SK-N-MC (cell line): ENCODE results near the gene SIM1.
A peak's percentile ranks its signal among the peaks of the same experiment; 100 is the strongest.

Experiments
- DNase-seq: peaks from one replicate; pipeline ENCODE4 v3.0.0-alpha.2; 2011; ENCODE audit warnings: low read depth, low spot score
- H3K27ac ChIP-seq: fragments of 200-600 bp; sonication (generic); 2 replicates; pipeline ENCODE4 v1.5.1; 2016; ENCODE audit warnings: mixed run types
- H3K36me3 ChIP-seq: fragments of 200-600 bp; sonication (generic); 2 replicates; pipeline ENCODE4 v1.6.1; 2017; ENCODE audit warnings: antibody characterized with exemption, low read length, mixed read lengths; ENCODE audit not compliant: insufficient read depth
- H3K4me3 ChIP-seq: fragments of 200-600 bp; sonication (generic); 2 replicates; pipeline ENCODE4 v1.5.1; 2016
- H3K9ac ChIP-seq: fragments of 200-600 bp; sonication (generic); 2 replicates; pipeline ENCODE4 v1.8.0; 2017; ENCODE audit warnings: mixed run types, mixed read lengths; ENCODE audit not compliant: insufficient read length
- H3K9me3 ChIP-seq: fragments of 200-600 bp; sonication (generic); 2 replicates; pipeline ENCODE4 v1.6.1; 2017; ENCODE audit warnings: low read depth, mild to moderate bottlenecking, antibody characterized with exemption, low read length, moderate library complexity, mixed read lengths
- EZH2 ChIP-seq: fragments of 200-600 bp; sonication (generic); IDR thresholded peaks from one replicate; pipeline ENCODE4 v1.6.1; 2017; ENCODE audit warnings: antibody characterized with exemption
- FOXP2 ChIP-seq: optimal IDR thresholded peaks from 2 replicates; pipeline ENCODE3; 2011; ENCODE audit warnings: mild to moderate bottlenecking, moderate library complexity; ENCODE audit not compliant: insufficient read depth; ENCODE audit errors: extremely low read length, control extremely low read depth
- POLR2AphosphoS5 ChIP-seq: IDR thresholded peaks from 2 replicates; pipeline ENCODE4 v1.6.1; 2012; ENCODE audit warnings: mild to moderate bottlenecking, low read depth, low read length, borderline replicate concordance

SIM1 gene

GRCh38 chr6:100460650-100461204, 4.0 kb downstream of the SIM1 start:
- peak overlapping the region; percentile 74 for H3K4me3 ChIP-seq
- TF ChIP-seq EZH2 = no peak
- no peak for TF ChIP-seq POLR2AphosphoS5
- TF ChIP-seq FOXP2 = no peak
- peak overlapping the region; percentile 61 for H3K9ac ChIP-seq
- H3K27ac ChIP-seq = no peak overlapping the region
- no peaks in the 10 kb centered on the region for H3K36me3 ChIP-seq
- no peaks in the 10 kb centered on the region for H3K9me3 ChIP-seq
- DNase-seq = no peak

GRCh38 chr6:100459592-100460184, 5.0 kb downstream of the SIM1 start:
- Histone ChIP-seq H3K36me3 (no peaks in the 10 kb centered on the region), H3K4me3 (no peak overlapping the region), H3K9me3 (no peaks in the 10 kb centered on the region), H3K27ac (peak overlapping the region; percentile 33), H3K9ac (no peak overlapping the region)
- no peak for TF ChIP-seq EZH2
- TF ChIP-seq POLR2AphosphoS5 = no peak
- TF ChIP-seq FOXP2 = no peak
- DNase-seq = no peak

GRCh38 chr6:100458841-100459591, 5.7 kb downstream of the SIM1 start:
- no peak overlapping the region for H3K4me3 ChIP-seq
- TF ChIP-seq EZH2 (no peak), FOXP2 (no peak), POLR2AphosphoS5 (no peak)

GRCh38 chr6:100457311-100457990, 7.3 kb downstream of the SIM1 start:
- no peaks in the 10 kb centered on the region for H3K36me3 ChIP-seq
- H3K27ac ChIP-seq = no peak overlapping the region
- DNase-seq = no peak
- no peak overlapping the region for H3K4me3 ChIP-seq
- no peaks in the 10 kb centered on the region for H3K9me3 ChIP-seq
- H3K9ac ChIP-seq = no peak overlapping the region
- TF ChIP-seq POLR2AphosphoS5 (no peak), FOXP2 (no peak), EZH2 (no peak)

More at GRCh38 chr6:100458841-100459591, 5.7 kb downstream of the SIM1 start:
- no peak for DNase-seq
- H3K36me3 ChIP-seq = no peaks in the 10 kb centered on the region
- H3K27ac ChIP-seq = peak overlapping the region; percentile 33
- no peaks in the 10 kb centered on the region for H3K9me3 ChIP-seq
- H3K9ac ChIP-seq = no peak overlapping the region

GRCh38 chr6:100456908-100457235, 7.8 kb downstream of the SIM1 start:
- Histone ChIP-seq H3K27ac (no peak overlapping the region), H3K9ac (no peak overlapping the region), H3K9me3 (no peaks in the 10 kb centered on the region), H3K4me3 (no peak overlapping the region), H3K36me3 (no peaks in the 10 kb centered on the region)
- DNase-seq = no peak
- TF ChIP-seq EZH2 = no peak
- no peak for TF ChIP-seq FOXP2
- no peak for TF ChIP-seq POLR2AphosphoS5

GRCh38 chr6:100456141-100456907, 8.4 kb downstream of the SIM1 start:
- no peak for DNase-seq
- Histone ChIP-seq H3K9me3 (no peaks in the 10 kb centered on the region), H3K27ac (no peak overlapping the region), H3K36me3 (no peaks in the 10 kb centered on the region), H3K9ac (no peak overlapping the region), H3K4me3 (no peak overlapping the region)
- no peak for TF ChIP-seq EZH2
- TF ChIP-seq POLR2AphosphoS5 = no peak
- no peak for TF ChIP-seq FOXP2

GRCh38 chr6:100455230-100456124, 9.2 kb downstream of the SIM1 start:
- TF ChIP-seq EZH2 (no peak), POLR2AphosphoS5 (no peak), FOXP2 (no peak)
- DNase-seq = no peak
- Histone ChIP-seq H3K4me3 (no peak overlapping the region), H3K27ac (no peak overlapping the region), H3K36me3 (no peaks in the 10 kb centered on the region), H3K9me3 (no peaks in the 10 kb centered on the region), H3K9ac (no peak overlapping the region)
